ENCODE data around the gene P2RY11.

DNA sequence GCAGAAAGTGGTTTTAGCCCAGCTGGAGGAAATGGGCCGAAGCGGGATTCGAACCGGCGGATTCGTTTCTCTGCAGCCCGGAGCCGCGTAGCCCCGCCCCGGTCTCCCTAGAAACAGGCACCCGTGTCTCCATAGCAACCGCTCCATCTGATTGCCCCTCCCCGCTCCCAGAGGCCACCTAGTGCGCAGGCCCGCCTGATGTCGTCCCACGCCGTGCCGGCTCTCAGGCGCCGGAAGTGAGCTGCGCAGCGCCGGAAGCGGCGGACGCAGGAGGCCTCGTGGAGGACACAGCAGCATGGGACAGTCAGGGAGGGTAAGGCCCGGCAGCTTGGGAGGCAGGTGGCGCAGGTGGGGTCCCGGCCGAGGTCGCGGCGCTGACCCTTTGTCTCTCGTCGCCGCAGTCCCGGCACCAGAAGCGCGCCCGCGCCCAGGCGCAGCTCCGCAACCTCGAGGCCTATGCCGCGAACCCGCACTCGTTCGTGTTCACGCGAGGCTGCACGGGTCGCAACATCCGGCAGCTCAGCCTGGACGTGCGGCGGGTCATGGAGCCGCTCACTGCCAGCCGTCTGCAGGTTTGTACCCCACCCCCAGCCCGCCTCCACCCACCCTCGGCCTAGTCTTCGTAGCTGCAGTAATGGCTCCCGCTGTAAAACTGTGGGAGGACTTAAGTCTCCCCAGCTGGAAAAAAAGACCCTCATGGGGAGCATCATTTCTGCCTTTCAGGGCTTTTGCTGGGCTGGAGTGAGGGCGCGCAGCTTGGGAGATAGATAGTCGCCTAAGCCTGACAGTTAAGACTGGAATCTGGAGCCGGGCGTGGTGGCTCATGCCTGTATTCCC lies 5.2 kb upstream of the P2RY11 start, which contains the start of gene PPAN:
- peak in 1 of 2 donors; percentile 38 for TF ChIP-seq POLR2A (IDR thresholded peaks at IDR 0.05)
- TF ChIP-seq, protein P1, sequence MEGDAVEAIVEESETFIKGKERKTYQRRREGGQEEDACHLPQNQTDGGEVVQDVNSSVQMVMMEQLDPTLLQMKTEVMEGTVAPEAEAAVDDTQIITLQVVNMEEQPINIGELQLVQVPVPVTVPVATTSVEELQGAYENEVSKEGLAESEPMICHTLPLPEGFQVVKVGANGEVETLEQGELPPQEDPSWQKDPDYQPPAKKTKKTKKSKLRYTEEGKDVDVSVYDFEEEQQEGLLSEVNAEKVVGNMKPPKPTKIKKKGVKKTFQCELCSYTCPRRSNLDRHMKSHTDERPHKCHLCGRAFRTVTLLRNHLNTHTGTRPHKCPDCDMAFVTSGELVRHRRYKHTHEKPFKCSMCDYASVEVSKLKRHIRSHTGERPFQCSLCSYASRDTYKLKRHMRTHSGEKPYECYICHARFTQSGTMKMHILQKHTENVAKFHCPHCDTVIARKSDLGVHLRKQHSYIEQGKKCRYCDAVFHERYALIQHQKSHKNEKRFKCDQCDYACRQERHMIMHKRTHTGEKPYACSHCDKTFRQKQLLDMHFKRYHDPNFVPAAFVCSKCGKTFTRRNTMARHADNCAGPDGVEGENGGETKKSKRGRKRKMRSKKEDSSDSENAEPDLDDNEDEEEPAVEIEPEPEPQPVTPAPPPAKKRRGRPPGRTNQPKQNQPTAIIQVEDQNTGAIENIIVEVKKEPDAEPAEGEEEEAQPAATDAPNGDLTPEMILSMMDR (IDR thresholded peaks at IDR 0.05): no peak

Measured in suprapubic skin (tissue), 3 donors.